ENCODE results near the gene KRT33A.

The KRT33A gene

GRCh38 chr17:41334385-41335305 lies 16.0 kb downstream of the KRT33A start:
- Histone ChIP-seq H3K27ac (ENCODE audit: low read length) (no peak overlapping the region), H3K36me3 (ENCODE audit: insufficient read depth, low read length) (no peaks in the 10 kb centered on the region), H3K4me3 (ENCODE audit: low read depth in 1 of 2, low read length in 2 of 2) (no peak overlapping the region), H3K9me3 (ENCODE audit: insufficient read depth, low read length, severe bottlenecking) (no peaks in the 10 kb centered on the region), H3K4me2 (ENCODE audit: insufficient read depth, low read length) (no peak overlapping the region), H4K20me1 (ENCODE audit: insufficient read depth, low read length) (no peaks in the 10 kb centered on the region), H3K4me1 (ENCODE audit: insufficient read depth, low read length) (no peaks in the 10 kb centered on the region), H3K79me2 (ENCODE audit: insufficient read depth, low read length) (no peaks in the 10 kb centered on the region), H3K9ac (ENCODE audit: low read depth, low read length) (no peak overlapping the region), H2AFZ (ENCODE audit: low read depth, low read length) (no peak overlapping the region), H3K27me3 (ENCODE audit: insufficient read depth, low read length, poor library complexity) (peaks cover 6% of the 10 kb centered on the region)
- TF ChIP-seq EZH2 (IDR thresholded peaks at IDR 0.05; ENCODE audit: borderline replicate concordance, low read depth, low read length, severe bottlenecking) (no peak), CTCF (IDR thresholded peaks at IDR 0.05; ENCODE audit: borderline replicate concordance, extremely low read depth, low read length, poor library complexity, severe bottlenecking) (no peak)
- no peak for DNase-seq
- no peak for ATAC-seq (ENCODE audit: insufficient read depth, low read depth)

DNA sequence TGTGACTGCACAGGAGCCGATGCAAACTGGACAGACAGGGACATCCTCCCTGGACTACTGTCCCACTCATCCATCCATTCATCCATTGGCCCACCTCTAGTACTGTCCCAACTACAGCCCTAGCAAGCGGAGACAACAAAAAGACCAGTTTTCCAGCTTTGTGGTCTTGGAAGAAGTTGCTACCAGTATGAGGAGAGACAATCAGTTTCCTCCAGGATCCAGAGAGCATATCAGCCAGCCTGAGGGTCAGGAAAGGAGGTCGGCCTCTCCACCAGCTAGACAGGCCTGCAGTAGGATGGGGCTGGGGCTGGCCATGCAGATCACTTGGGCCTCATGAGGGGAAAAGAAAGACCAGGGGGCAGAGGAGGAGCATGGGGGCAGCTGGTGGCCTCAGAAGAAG lies 16.8 kb downstream of the KRT33A start:
- H3K27ac ChIP-seq (ENCODE audit: low read length) = no peak overlapping the region
- H4K20me1 ChIP-seq (ENCODE audit: insufficient read depth, low read length) = no peaks in the 10 kb centered on the region
- H2AFZ ChIP-seq (ENCODE audit: low read depth, low read length) = no peak overlapping the region
- no peak for DNase-seq
- H3K9me3 ChIP-seq (ENCODE audit: insufficient read depth, low read length, severe bottlenecking) = no peaks in the 10 kb centered on the region
- peaks cover 6% of the 10 kb centered on the region for H3K27me3 ChIP-seq (ENCODE audit: insufficient read depth, low read length, poor library complexity)
- no peaks in the 10 kb centered on the region for H3K79me2 ChIP-seq (ENCODE audit: insufficient read depth, low read length)
- no peaks in the 10 kb centered on the region for H3K4me1 ChIP-seq (ENCODE audit: insufficient read depth, low read length)
- TF ChIP-seq EZH2 (IDR thresholded peaks at IDR 0.05; ENCODE audit: borderline replicate concordance, low read depth, low read length, severe bottlenecking) = no peak
- TF ChIP-seq CTCF (IDR thresholded peaks at IDR 0.05; ENCODE audit: borderline replicate concordance, extremely low read depth, low read length, poor library complexity, severe bottlenecking) = no peak
- no peak for ATAC-seq (ENCODE audit: insufficient read depth, low read depth)
- H3K9ac ChIP-seq (ENCODE audit: low read depth, low read length) = no peak overlapping the region
- H3K4me3 ChIP-seq (ENCODE audit: low read depth in 1 of 2, low read length in 2 of 2) = no peak overlapping the region
- no peak overlapping the region for H3K4me2 ChIP-seq (ENCODE audit: insufficient read depth, low read length)
- H3K36me3 ChIP-seq (ENCODE audit: insufficient read depth, low read length) = no peaks in the 10 kb centered on the region

DNA sequence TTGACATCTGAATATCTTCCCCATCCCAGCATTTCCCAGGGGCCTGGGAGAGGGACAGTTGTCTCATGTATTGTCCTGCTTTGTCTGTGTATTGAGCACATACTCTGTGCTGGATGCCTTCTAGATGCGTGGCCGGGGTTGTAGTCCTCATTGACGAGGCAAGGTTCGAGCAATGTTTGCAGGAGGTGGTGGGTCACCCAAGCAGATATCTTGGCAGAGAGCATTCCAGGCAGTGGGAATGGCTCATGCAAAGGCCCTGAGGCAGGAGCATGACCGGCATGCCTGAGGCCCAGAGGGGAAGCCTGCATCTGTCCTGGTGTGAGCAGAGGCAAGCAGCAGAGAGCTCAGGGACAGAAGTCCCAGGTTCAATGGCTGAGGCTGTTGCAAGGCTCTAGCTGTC lies 17.5 kb downstream of the KRT33A start:
- H3K79me2 ChIP-seq (ENCODE audit: insufficient read depth, low read length) = no peaks in the 10 kb centered on the region
- no peak overlapping the region for H2AFZ ChIP-seq (ENCODE audit: low read depth, low read length)
- H3K36me3 ChIP-seq (ENCODE audit: insufficient read depth, low read length) = no peaks in the 10 kb centered on the region
- H3K27me3 ChIP-seq (ENCODE audit: insufficient read depth, low read length, poor library complexity) = peaks cover 6% of the 10 kb centered on the region
- no peak for TF ChIP-seq CTCF (IDR thresholded peaks at IDR 0.05; ENCODE audit: borderline replicate concordance, extremely low read depth, low read length, poor library complexity, severe bottlenecking)
- no peak for TF ChIP-seq EZH2 (IDR thresholded peaks at IDR 0.05; ENCODE audit: borderline replicate concordance, low read depth, low read length, severe bottlenecking)
- H3K9me3 ChIP-seq (ENCODE audit: insufficient read depth, low read length, severe bottlenecking) = no peaks in the 10 kb centered on the region
- DNase-seq = no peak
- H4K20me1 ChIP-seq (ENCODE audit: insufficient read depth, low read length) = no peaks in the 10 kb centered on the region
- no peak overlapping the region for H3K4me2 ChIP-seq (ENCODE audit: insufficient read depth, low read length)
- no peak overlapping the region for H3K9ac ChIP-seq (ENCODE audit: low read depth, low read length)
- no peak overlapping the region for H3K27ac ChIP-seq (ENCODE audit: low read length)
- H3K4me1 ChIP-seq (ENCODE audit: insufficient read depth, low read length) = no peaks in the 10 kb centered on the region
- H3K4me3 ChIP-seq (ENCODE audit: low read depth in 1 of 2, low read length in 2 of 2) = no peak overlapping the region
- no peak for ATAC-seq (ENCODE audit: insufficient read depth, low read depth)

Measured in DND-41 (cell line).